ENCODE data around the gene PLEKHS1. TPM values are rescaled to one million over a fixed set of nuclear protein-coding genes. Genes with fewer than 3 reads are reported as not detected.

PLEKHS1 gene
- total RNA-seq, 1 experiment from 2014 or later = not detected

- Histone ChIP-seq H3K27me3 (ENCODE audit: insufficient read depth, low read length) (no peaks in the 10 kb centered on the region), H3K27ac (ENCODE audit: low read depth, low read length) (no peak overlapping the region), H4K20me1 (ENCODE audit: insufficient read depth) (no peaks in the 10 kb centered on the region), H3K9me3 (ENCODE audit: control insufficient read depth in 1 of 2, insufficient read depth in 1 of 2, low read depth in 1 of 2, low read length in 2 of 2) (no peaks in the 10 kb centered on the region), H3K36me3 (ENCODE audit: control insufficient read depth in 1 of 2, insufficient read depth in 2 of 2, low read length in 2 of 2) (no peaks in the 10 kb centered on the region; a peak in 1 of 4 replicates), H3K79me2 (ENCODE audit: insufficient read depth, low read length) (no peaks in the 10 kb centered on the region; the same call in 1 of the 2 replicates), H3K4me1 (ENCODE audit: control insufficient read depth in 1 of 2, insufficient read depth in 2 of 2, low read length in 2 of 2) (no peaks in the 10 kb centered on the region), H3K4me2 (ENCODE audit: low read length) (no peak overlapping the region), H3K9me2 (ENCODE audit: insufficient read depth) (no peaks in the 10 kb centered on the region), H3K9ac (ENCODE audit: low read length) (no peak overlapping the region), H3K4me3 (replicated peaks in 1 of 2; ENCODE audit: low read depth in 1 of 2, low read length in 2 of 2) (no peak overlapping the region), H2AFZ (ENCODE audit: low read depth, low read length, poor library complexity, severe bottlenecking) (no peak overlapping the region)
- no peak for DNase-seq (ENCODE audit: low read depth, low spot score)
- ChIA-PET POLR2A (no interaction called here), CTCF (interaction anchor here (0.7 to 0.8 kb wide), 2 partner anchors 34 to 86 kb away, joined by 3 read pairs; partner anchors contain the start of gene CASP7), RAD21 (ENCODE audit: low non-redundant PET in 1 of 2, low total read pairs in 2 of 2, uncharacterized antibody in 2 of 2, unreplicated experiment in 2 of 2) (no interaction called here)
- ATAC-seq = no peak
- TF ChIP-seq, protein P1, sequence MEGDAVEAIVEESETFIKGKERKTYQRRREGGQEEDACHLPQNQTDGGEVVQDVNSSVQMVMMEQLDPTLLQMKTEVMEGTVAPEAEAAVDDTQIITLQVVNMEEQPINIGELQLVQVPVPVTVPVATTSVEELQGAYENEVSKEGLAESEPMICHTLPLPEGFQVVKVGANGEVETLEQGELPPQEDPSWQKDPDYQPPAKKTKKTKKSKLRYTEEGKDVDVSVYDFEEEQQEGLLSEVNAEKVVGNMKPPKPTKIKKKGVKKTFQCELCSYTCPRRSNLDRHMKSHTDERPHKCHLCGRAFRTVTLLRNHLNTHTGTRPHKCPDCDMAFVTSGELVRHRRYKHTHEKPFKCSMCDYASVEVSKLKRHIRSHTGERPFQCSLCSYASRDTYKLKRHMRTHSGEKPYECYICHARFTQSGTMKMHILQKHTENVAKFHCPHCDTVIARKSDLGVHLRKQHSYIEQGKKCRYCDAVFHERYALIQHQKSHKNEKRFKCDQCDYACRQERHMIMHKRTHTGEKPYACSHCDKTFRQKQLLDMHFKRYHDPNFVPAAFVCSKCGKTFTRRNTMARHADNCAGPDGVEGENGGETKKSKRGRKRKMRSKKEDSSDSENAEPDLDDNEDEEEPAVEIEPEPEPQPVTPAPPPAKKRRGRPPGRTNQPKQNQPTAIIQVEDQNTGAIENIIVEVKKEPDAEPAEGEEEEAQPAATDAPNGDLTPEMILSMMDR (IDR thresholded peaks at IDR 0.05 in 2 of 3, conservative IDR thresholded peaks at IDR 0.05 in 1 of 3; ENCODE audit: borderline replicate concordance in 1 of 3, insufficient read depth in 1 of 3, low read depth in 2 of 3, low read length in 2 of 3) = no peak
- no peak for TF ChIP-seq SP1 (IDR thresholded peaks at IDR 0.05; ENCODE audit: low read depth)
- no peak for TF ChIP-seq TCF7L2 (IDR thresholded peaks at IDR 0.05; ENCODE audit: borderline replicate concordance, extremely low read depth, insufficient read depth, insufficient read length)
- no peak for TF ChIP-seq EZH2phosphoT487 (IDR thresholded peaks at IDR 0.05; ENCODE audit: borderline replicate concordance)
- no peak for TF ChIP-seq POLR2A (IDR thresholded peaks at IDR 0.05; ENCODE audit: borderline replicate concordance, extremely low read depth, insufficient read depth, insufficient read length)
- no peak for TF ChIP-seq RAD21 (IDR thresholded peaks at IDR 0.05; ENCODE audit: low read depth)
- no peak for TF ChIP-seq JUND (IDR thresholded peaks at IDR 0.05)
- TF ChIP-seq ZFX (IDR thresholded peaks at IDR 0.05) = no peak
- no peak for TF ChIP-seq EZH2 (IDR thresholded peaks at IDR 0.05)
- TF ChIP-seq SRF (IDR thresholded peaks at IDR 0.05; ENCODE audit: low read depth) = no peak
- TF ChIP-seq SIN3A (IDR thresholded peaks at IDR 0.05; ENCODE audit: low read depth) = no peak
- no peak for TF ChIP-seq POLR2AphosphoS5 (IDR thresholded peaks at IDR 0.05; ENCODE audit: low read depth, low read length)
- no peak for TF ChIP-seq YY1 (IDR thresholded peaks at IDR 0.05; ENCODE audit: extremely low read depth, insufficient replicate concordance, low read depth, low read length)
- no peak for TF ChIP-seq ZNF274 (IDR thresholded peaks at IDR 0.05; ENCODE audit: low read depth, low read length)
- TF ChIP-seq, protein P2, sequence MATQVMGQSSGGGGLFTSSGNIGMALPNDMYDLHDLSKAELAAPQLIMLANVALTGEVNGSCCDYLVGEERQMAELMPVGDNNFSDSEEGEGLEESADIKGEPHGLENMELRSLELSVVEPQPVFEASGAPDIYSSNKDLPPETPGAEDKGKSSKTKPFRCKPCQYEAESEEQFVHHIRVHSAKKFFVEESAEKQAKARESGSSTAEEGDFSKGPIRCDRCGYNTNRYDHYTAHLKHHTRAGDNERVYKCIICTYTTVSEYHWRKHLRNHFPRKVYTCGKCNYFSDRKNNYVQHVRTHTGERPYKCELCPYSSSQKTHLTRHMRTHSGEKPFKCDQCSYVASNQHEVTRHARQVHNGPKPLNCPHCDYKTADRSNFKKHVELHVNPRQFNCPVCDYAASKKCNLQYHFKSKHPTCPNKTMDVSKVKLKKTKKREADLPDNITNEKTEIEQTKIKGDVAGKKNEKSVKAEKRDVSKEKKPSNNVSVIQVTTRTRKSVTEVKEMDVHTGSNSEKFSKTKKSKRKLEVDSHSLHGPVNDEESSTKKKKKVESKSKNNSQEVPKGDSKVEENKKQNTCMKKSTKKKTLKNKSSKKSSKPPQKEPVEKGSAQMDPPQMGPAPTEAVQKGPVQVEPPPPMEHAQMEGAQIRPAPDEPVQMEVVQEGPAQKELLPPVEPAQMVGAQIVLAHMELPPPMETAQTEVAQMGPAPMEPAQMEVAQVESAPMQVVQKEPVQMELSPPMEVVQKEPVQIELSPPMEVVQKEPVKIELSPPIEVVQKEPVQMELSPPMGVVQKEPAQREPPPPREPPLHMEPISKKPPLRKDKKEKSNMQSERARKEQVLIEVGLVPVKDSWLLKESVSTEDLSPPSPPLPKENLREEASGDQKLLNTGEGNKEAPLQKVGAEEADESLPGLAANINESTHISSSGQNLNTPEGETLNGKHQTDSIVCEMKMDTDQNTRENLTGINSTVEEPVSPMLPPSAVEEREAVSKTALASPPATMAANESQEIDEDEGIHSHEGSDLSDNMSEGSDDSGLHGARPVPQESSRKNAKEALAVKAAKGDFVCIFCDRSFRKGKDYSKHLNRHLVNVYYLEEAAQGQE (IDR thresholded peaks at IDR 0.05; ENCODE audit: low read depth) = no peak
- TF ChIP-seq CEBPB (IDR thresholded peaks at IDR 0.05; ENCODE audit: low read depth) = no peak
- intact Hi-C loops (cut with micrococcal nuclease) = no loop called here
- BruUV-seq (replicated peaks) = no TSS peak
These were observed 38.5 kb upstream of the PLEKHS1 start for GRCh38 chr10:113712755-113713639.

All from HCT116 (cell line).